OCI-LY1 (cell line): Measurements from ENCODE around the gene JUNB.

ENCODE experiments used
- EZH2 ChIP-seq: fragments of 200-600 bp; sonication (generic), shearing (Covaris generic); IDR thresholded peaks from 2 replicates; pipeline ENCODE4 v1.8.0; 2017; ENCODE audit warnings: borderline replicate concordance, mixed run types, mild to moderate bottlenecking, antibody characterized with exemption, low read length, moderate library complexity, mixed read lengths
- TF ChIP-seq, protein P1 (sequence below): fragments of 200-600 bp; sonication (generic), shearing (Covaris generic); IDR thresholded peaks from 2 replicates; pipeline ENCODE4 v1.5.1; 2017; ENCODE audit warnings: mild to moderate bottlenecking, antibody characterized with exemption, low read length, moderate library complexity, mixed read lengths

DNA sequence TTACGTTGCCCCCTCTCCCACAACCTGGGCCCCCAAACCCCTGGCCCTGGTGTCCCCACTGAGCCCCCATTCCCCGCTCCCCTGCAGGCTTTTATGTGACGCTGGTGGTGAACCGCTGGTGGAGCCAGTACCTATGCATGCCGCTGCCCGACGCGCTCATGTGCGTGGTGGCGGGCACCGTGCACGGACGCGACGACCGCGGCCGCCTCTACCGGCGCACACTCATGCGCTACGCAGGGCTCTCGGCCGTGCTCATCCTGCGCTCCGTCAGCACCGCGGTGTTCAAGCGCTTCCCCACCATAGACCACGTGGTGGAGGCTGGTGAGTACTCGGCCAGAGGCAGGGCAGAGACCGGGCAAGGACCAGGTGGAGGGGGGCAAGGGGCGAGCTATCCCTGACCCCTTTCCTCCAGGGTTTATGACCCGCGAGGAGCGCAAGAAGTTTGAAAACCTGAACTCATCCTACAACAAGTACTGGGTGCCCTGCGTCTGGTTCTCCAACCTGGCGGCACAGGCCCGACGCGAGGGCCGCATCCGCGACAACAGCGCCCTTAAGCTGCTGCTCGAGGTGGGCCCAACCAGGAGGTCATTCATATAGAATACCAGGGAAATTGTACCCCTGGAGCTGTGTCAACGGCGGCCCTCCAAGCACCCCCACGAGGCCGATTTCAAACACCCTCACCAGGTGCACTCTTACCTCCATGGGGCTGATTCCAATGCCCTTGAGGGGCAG is 36.7 kb upstream of the JUNB start:
- TF ChIP-seq, protein P1, sequence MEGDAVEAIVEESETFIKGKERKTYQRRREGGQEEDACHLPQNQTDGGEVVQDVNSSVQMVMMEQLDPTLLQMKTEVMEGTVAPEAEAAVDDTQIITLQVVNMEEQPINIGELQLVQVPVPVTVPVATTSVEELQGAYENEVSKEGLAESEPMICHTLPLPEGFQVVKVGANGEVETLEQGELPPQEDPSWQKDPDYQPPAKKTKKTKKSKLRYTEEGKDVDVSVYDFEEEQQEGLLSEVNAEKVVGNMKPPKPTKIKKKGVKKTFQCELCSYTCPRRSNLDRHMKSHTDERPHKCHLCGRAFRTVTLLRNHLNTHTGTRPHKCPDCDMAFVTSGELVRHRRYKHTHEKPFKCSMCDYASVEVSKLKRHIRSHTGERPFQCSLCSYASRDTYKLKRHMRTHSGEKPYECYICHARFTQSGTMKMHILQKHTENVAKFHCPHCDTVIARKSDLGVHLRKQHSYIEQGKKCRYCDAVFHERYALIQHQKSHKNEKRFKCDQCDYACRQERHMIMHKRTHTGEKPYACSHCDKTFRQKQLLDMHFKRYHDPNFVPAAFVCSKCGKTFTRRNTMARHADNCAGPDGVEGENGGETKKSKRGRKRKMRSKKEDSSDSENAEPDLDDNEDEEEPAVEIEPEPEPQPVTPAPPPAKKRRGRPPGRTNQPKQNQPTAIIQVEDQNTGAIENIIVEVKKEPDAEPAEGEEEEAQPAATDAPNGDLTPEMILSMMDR = no peak
- no peak for TF ChIP-seq EZH2
